ENCODE measurements around the gene KLRC2.
"Not testable (repeated sequence)": the region's sequence is repeated elsewhere in the genome, so short reads cannot be mapped to it uniquely, and the experiment has no call there.

- not testable (repeated sequence) for TF ChIP-seq EZH2 (IDR thresholded peaks at IDR 0.05; ENCODE audit: borderline replicate concordance, low read length); CTCF (conservative IDR thresholded peaks at IDR 0.05 in 1 of 2, IDR thresholded peaks at IDR 0.05 in 1 of 2; ENCODE audit: extremely low read depth in 1 of 2, insufficient read depth in 1 of 2, low read depth in 1 of 2, low read length in 2 of 2)
Observed at GRCh38 chr12:10441144-10441543, 5.3 kb upstream of the KLRC2 start.
